Measurements from ENCODE around the gene MEDAG.
"Not testable (repeated sequence)": the region's sequence is repeated elsewhere in the genome, so short reads cannot be mapped to it uniquely, and the experiment has no call there.

MEDAG gene

DNA sequence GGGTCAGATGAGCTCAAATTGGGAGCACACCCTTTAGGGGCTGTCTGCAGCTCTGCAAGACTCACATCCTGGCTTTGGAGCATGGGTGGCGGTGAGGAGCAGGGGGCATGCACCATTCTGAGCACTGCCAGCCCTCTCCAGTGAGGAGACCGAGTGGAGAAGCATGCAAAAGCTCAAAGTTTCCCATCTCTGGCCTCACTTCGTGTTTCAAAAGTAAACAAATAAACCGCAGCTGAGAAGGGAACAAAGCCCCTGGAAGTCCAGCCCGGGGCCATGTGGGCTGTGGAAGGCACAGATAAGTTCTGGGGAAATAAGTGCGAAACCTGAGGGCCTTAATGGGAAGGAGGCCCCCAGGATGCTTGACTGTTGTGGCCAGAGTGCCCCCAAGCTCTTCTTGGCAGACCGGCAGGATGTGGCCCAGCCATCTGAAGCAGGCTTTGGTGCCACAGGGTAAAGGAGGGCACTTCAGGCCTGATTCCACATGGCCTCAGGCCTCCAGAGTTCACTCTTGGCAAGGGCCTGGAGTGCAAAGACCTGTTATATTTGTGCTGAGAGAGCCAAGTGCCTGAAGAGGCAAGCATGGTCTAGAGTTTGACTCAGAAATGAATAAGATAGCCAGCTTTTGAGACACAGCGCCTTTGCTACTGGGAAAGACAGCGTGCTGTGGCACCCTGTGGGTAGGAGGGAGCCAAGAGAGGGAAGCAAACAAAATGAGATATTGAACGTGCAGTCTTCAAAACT, 1.2 kb downstream of the MEDAG start:
- no peak for TF ChIP-seq POLR2A (IDR thresholded peaks at IDR 0.05; ENCODE audit: low read length)
- TF ChIP-seq GATA1 (IDR thresholded peaks at IDR 0.05; ENCODE audit: low read depth, low read length), result no peak
- DNase-seq, result no peak

DNA sequence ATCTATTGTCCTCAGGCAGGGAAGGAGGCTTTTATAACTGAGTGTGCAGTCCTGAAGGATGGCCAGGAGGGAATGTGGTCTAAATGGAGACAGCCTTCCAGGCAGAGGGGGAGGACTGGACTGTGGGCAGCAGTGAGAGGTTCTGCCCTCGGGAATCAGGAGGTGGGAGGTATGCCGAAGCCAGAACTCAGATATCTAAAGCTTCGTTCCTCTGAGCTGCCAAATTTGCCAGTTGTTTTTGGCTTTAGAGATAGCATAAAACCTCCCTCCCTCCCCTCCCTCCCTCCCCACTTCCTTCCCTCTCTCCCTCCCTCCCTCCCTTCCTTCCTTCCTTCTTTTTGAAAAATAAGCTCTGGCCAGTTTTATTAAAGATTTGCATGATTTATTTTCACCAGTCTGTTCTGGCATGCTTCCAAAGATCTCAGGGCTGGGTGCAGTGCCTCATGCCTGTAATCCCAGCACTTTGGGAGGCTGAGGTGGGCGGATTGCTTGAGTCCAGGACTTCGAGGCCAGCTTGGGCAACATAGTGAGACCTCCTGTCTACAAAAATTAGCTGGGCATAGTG, 2.4 kb downstream of the MEDAG start:
- no peak for DNase-seq
- TF ChIP-seq POLR2A (IDR thresholded peaks at IDR 0.05; ENCODE audit: low read length), result no peak
- no peak for TF ChIP-seq GATA1 (IDR thresholded peaks at IDR 0.05; ENCODE audit: low read depth, low read length)

DNA sequence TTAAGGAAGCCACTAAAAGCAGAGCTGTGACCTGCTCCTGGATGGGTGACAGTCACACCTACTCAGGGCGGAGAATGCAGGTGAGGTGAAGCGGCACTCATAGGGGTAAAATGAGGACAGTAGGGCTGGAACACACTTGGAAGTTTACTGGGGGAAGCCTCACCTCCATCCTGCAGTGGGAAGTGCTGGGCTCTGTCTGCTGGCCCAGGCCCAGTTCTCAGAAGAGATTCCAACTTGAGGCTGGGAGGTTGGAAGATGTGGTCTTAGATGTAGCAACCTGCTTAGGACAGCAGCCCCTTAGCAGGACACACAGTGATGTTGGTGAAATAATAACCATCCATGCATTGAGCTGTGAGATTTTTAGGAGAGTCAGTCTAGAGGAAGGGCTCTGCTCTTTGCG, 4.6 kb downstream of the MEDAG start:
- DNase-seq, result no peak
- TF ChIP-seq POLR2A (IDR thresholded peaks at IDR 0.05; ENCODE audit: low read length), result no peak
- TF ChIP-seq GATA1 (IDR thresholded peaks at IDR 0.05; ENCODE audit: low read depth, low read length), result no peak

DNA sequence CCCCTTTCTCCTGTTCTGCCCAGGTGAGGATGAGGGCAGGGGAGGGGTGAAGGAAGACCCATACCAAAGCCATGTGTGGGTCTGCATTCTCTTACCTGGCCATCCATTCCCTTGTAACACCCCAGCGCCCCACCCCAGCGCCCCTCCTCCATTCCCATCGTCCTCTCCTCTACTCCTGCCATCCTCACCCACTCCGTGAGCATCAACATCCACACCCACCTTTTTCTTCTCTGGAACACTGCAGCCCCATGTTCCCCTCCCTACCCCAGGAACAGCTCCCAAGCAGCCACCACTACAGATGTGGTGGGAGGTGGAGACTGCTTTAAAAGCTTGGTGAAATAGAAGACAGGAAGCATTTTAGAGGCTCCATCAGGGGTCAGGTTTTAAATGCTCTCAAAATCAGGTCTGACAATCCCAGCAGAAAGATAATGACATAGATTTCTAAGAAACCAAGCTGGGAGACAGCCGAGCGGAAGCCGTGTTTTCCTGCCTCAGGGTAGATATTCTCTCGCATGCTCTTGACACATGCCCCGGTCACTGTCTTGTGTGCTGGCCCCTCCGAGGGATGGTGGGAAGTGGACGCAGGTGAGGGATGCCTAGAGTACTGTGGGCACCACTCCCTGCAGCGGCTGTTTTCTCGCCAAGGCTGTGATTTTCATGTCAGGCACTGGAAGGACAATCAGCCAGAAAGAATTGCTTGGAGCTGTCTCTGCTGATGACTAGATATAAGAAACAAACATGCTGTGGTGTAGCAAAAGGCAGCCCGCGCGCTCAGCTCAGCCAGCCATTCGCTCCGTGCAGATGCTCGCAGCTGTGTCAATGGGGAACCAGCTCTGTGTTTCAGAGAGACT, 9.8 kb downstream of the MEDAG start:
- TF ChIP-seq GATA1 (IDR thresholded peaks at IDR 0.05; ENCODE audit: low read depth, low read length), result no peak
- DNase-seq, result no peak

DNA sequence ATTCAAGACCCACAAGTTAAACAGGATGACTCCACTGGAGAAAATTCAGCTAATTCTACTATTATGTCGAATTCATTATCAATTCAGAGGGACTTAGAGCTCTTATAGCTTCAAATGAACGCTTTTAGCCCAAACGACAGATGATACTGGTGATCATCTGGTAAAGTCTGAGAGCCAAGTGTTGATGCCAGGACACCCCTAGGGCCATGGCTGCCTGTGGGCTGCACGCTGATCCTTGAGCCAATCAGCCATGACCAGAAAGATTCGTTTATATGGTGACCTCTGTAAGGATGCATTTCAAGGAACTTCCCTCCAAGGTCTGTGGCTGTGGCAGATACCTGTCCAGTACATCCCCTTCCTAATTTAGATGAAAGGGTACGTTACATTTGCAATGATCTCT, 10.9 kb downstream of the MEDAG start:
- DNase-seq, result no peak
- TF ChIP-seq GATA1 (IDR thresholded peaks at IDR 0.05; ENCODE audit: low read depth, low read length) (no peak), POLR2A (IDR thresholded peaks at IDR 0.05; ENCODE audit: low read length) (no peak)

DNA sequence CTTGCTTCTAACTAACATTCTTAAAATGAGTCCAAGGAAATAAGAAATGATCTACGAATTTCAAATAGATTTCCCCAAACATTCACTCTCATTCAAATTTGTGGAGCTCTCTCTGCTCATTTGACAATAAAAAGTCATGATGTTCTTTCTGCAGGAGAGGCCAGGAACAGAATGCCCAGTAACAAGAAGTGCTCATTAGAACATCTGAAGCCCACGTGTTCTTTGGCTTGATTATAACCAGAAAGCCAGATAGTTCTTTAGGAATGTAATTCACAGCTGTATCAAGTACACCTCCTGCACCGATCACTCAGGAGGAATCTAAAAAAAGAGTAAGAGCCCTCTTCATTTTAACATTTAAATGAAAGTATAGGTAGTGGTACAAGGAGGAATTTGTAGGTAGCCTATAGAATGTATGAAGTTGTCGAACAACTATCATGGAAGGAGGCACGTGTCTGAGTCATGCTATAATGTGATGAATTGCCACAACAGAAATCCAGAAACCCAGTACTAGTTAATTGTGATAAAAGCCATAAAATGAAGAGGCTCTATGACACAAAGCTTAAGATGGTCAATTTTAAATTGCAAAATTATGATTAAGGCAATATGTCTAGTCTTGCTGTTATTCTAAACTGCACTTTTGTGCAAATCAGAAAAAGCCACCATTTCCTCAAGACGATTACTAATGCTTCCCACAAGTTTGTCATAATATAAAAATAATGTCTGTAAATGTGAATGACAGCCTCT, 12.8 kb downstream of the MEDAG start:
- TF ChIP-seq GATA1 (IDR thresholded peaks at IDR 0.05; ENCODE audit: low read depth, low read length), result no peak
- TF ChIP-seq POLR2A (IDR thresholded peaks at IDR 0.05; ENCODE audit: low read length), result no peak
- DNase-seq, result no peak

DNA sequence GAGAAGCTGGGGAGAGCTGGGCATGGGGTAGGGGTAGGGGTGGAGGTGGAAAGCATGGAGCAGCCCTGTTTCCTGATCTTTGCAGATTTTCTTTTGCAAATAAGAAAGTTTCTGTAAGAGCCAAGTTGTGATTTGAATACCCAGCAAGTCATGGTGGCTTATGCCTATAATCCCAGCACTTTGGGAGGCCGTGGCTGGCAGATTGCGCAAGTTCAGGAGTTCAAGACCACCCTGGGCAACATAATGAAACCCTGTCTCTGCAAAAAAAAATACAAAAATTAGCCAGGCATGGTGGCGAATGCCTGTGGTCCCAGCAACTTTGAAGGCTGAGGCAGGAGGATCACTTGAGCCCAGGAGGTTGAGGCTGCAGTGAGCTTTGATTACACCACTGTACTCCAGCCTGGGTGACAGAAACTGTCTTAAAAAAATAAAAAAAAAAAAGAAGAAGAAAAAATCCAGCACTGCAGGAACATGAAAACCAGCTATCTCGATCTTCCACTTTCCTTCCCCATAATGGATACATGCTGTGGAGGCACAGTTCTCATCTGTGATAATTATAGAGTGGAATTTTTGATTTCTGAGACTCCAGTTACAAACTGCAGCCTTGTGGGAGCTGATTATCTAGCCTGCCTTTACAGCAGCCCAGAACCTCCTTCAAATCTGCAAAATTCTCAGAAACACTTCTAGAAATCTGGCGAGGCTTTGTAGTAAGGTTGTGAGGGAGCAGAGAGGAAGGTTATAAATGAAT, 14.3 kb downstream of the MEDAG start:
- TF ChIP-seq POLR2A (IDR thresholded peaks at IDR 0.05; ENCODE audit: low read length), result no peak
- TF ChIP-seq GATA1 (IDR thresholded peaks at IDR 0.05; ENCODE audit: low read depth, low read length), result no peak
- no peak for DNase-seq

DNA sequence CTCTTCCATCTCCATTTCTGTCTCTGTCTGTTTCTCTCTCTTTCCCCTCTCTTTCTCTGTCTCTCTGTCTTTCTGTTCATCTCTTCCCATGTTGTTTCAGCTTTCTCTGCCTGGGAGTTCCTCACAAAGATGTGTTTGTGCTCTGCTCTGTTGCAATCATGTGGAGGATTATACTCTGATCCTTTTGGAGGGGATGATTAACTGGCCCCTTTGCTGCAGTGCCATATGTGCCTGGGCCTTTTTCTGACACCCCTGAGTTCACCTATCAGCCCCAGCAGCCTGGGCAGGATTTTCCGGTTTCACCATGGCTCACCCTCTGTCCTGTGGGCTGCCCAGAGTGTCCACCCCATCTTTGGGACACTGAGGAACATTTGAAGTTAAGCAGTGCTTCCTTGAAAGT, 17.3 kb downstream of the MEDAG start:
- TF ChIP-seq POLR2A (IDR thresholded peaks at IDR 0.05; ENCODE audit: low read length) (no peak), GATA1 (IDR thresholded peaks at IDR 0.05; ENCODE audit: low read depth, low read length) (no peak)
- DNase-seq, result no peak

DNA sequence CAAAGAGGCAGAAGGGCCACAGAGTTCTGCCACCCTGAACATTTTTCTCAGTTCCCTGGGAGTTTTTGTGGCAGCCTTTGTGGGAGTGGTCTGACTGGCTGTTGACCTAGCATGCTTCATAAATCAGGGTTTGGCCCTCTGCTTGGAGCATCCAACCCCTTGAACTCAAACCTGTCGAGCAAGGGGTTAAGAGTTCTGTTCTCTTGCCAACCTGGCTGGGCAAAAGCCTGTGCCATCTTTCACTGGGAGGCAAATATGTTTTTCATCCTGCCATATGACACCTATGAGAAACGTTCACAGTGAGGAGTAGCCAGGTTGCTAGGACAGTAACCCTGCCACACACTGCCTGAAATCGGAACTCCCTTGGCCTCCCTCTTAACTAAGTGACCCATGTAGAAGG, 18.6 kb downstream of the MEDAG start:
- TF ChIP-seq POLR2A (IDR thresholded peaks at IDR 0.05; ENCODE audit: low read length), result no peak
- TF ChIP-seq GATA1 (IDR thresholded peaks at IDR 0.05; ENCODE audit: low read depth, low read length), result no peak
- no peak for DNase-seq

DNA sequence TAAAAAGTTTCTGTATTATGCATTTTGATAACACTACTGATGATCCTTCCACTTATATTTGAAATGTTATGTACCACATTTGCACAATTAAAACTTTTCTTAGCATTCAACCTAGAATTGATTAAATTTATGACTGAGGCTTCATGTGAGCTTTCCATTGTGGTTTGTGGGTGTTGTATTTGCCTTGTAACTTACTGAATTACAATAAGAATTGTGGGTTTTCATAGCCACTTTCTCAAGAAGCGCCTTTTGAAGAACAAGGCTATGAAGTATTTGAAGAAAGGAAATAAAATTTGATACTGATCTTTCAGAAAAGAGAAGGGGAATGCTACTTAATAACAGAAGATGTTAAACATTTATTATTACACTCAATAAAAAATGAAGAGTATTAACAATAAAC, 19.4 kb downstream of the MEDAG start:
- TF ChIP-seq POLR2A (IDR thresholded peaks at IDR 0.05; ENCODE audit: low read length) (no peak), GATA1 (IDR thresholded peaks at IDR 0.05; ENCODE audit: low read depth, low read length) (no peak)
- no peak for DNase-seq

DNA sequence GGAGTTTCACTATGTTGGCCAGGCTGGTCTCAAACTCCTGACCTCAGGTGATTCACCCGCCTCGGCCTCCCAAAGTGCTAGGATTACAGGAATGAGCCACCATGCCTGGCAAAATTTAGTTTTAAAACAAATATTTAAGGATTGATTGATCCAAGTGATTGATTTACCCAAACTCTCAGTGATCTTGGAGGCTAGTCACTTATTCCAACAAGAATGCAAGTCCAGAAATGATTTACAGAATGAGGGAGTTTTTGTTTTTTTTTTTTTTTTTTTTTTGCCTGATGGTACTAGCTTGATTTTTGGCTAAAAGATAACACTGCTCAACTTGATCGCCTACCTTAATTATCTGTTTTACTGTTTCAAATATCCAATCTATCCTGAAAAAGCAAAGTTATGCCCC, 20.7 kb downstream of the MEDAG start:
- no peak for DNase-seq
- TF ChIP-seq GATA1 (IDR thresholded peaks at IDR 0.05; ENCODE audit: low read depth, low read length) (no peak), POLR2A (IDR thresholded peaks at IDR 0.05; ENCODE audit: low read length) (no peak)

DNA sequence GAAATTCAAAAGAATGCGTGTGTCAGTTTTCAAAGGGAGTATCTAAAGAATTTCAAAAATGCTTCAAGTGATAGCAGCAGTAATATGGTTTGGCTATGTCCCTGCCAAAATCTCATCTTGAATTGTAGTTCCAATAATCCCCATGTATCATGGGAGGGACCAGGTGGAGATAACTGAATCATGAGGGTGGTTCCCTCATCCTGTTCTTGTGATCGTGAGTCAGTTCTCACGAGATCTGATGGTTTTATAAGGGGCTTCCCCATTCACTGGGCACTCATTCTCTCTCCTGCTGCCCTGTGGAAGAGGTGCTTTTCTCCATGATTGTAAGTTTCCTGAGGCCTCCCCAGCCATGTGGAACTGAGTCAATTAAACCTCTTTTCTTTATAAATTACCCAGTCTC, 21.1 kb downstream of the MEDAG start:
- DNase-seq, result not testable (repeated sequence)

DNA sequence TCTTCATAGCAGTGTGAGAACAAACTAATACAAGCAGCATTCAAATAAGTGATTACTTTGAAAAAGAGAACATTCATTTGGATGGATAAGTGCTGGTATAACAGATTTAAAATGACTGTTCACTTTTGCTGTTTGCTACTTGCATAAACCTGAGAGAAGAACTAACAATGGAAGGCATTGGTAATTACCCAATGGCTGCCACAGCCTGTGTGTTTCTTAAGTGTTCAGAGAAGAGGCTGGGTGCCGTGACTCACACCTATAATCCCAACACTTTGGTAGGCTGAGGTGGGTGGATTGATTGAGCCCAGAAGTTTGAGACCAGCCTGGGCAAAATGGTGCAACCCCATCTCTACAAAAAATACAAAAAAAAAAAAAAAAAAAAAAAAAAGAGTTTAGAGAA, 21.5 kb downstream of the MEDAG start:
- TF ChIP-seq POLR2A (IDR thresholded peaks at IDR 0.05; ENCODE audit: low read length) (no peak), GATA1 (IDR thresholded peaks at IDR 0.05; ENCODE audit: low read depth, low read length) (no peak)
- DNase-seq, result no peak
